ENCODE measurements around the gene APOBEC4. TPM values are rescaled to one million over a fixed set of nuclear protein-coding genes. Genes with fewer than 3 reads are reported as not detected.

APOBEC4 gene
- total RNA-seq, 1 experiment from 2014 or later, result not detected

DNA sequence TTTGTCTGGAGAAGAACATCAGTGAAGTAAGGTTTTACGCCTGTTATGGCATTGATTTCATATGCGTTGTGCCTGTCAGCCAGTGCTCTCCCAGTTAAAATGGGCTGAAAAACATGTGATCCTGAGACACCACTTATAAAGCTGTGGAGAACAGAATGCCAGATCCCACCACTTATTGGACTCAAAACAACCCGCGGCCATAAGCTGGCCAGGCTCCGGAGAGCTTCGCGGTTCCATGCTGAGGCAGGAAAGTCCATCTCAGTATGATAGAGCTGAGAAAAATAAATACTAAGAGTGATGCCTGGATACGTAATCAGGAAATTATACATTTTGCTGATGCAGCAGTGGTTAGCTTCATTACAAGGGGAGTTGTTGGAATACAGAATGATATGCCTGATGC is 5.1 kb downstream of the APOBEC4 start:
- in situ Hi-C loops (cut with HindIII; ENCODE audit: low pct_unique_long_range_greater_than_20kb, low sequenced_read_pairs), result no loop called here
- no peaks in the 10 kb centered on the region for H3K4me1 ChIP-seq (ENCODE audit: control insufficient read depth, insufficient read depth, low read length)
- no peak overlapping the region for H3K27ac ChIP-seq (ENCODE audit: low read length)
- CTCF ChIA-PET, result interaction anchor here (0.8 kb wide), 1 partner anchor 268 kb away, joined by 3 read pairs; no protein-coding TSS in a partner anchor
- POLR2A ChIA-PET, result no interaction called here
- no peak for DNase-seq (ENCODE audit: low read depth, low spot score)
- TF ChIP-seq POLR2AphosphoS5 (IDR thresholded peaks at IDR 0.05; ENCODE audit: low read depth, low read length) (no peak), TCF7L2 (IDR thresholded peaks at IDR 0.05; ENCODE audit: low read depth, low read length) (no peak), SIN3A (IDR thresholded peaks at IDR 0.05; ENCODE audit: borderline replicate concordance, insufficient read depth, low read depth, low read length) (no peak)
- TF ChIP-seq, protein P1, sequence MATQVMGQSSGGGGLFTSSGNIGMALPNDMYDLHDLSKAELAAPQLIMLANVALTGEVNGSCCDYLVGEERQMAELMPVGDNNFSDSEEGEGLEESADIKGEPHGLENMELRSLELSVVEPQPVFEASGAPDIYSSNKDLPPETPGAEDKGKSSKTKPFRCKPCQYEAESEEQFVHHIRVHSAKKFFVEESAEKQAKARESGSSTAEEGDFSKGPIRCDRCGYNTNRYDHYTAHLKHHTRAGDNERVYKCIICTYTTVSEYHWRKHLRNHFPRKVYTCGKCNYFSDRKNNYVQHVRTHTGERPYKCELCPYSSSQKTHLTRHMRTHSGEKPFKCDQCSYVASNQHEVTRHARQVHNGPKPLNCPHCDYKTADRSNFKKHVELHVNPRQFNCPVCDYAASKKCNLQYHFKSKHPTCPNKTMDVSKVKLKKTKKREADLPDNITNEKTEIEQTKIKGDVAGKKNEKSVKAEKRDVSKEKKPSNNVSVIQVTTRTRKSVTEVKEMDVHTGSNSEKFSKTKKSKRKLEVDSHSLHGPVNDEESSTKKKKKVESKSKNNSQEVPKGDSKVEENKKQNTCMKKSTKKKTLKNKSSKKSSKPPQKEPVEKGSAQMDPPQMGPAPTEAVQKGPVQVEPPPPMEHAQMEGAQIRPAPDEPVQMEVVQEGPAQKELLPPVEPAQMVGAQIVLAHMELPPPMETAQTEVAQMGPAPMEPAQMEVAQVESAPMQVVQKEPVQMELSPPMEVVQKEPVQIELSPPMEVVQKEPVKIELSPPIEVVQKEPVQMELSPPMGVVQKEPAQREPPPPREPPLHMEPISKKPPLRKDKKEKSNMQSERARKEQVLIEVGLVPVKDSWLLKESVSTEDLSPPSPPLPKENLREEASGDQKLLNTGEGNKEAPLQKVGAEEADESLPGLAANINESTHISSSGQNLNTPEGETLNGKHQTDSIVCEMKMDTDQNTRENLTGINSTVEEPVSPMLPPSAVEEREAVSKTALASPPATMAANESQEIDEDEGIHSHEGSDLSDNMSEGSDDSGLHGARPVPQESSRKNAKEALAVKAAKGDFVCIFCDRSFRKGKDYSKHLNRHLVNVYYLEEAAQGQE (IDR thresholded peaks at IDR 0.05; ENCODE audit: insufficient read depth in 1 of 2, low read depth in 2 of 2, low read length in 1 of 2), result no peak
- TF ChIP-seq, protein P2, sequence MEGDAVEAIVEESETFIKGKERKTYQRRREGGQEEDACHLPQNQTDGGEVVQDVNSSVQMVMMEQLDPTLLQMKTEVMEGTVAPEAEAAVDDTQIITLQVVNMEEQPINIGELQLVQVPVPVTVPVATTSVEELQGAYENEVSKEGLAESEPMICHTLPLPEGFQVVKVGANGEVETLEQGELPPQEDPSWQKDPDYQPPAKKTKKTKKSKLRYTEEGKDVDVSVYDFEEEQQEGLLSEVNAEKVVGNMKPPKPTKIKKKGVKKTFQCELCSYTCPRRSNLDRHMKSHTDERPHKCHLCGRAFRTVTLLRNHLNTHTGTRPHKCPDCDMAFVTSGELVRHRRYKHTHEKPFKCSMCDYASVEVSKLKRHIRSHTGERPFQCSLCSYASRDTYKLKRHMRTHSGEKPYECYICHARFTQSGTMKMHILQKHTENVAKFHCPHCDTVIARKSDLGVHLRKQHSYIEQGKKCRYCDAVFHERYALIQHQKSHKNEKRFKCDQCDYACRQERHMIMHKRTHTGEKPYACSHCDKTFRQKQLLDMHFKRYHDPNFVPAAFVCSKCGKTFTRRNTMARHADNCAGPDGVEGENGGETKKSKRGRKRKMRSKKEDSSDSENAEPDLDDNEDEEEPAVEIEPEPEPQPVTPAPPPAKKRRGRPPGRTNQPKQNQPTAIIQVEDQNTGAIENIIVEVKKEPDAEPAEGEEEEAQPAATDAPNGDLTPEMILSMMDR (IDR thresholded peaks at IDR 0.05), result no peak
- peaks cover 3% of the 10 kb centered on the region; the same call in 1 of the 2 replicates for H3K27me3 ChIP-seq (ENCODE audit: control insufficient read depth, insufficient read depth, low read length)
- no peaks in the 10 kb centered on the region for H3K9me3 ChIP-seq (ENCODE audit: control insufficient read depth, insufficient read depth, low read depth, low read length)
- intact Hi-C loops (cut with micrococcal nuclease; ENCODE audit: unreplicated experiment), result no loop called here
- H3K36me3 ChIP-seq (ENCODE audit: control insufficient read depth, insufficient read depth, low read length), result no peaks in the 10 kb centered on the region
- no peak overlapping the region for H3K4me3 ChIP-seq (ENCODE audit: low read depth in 2 of 2, low read length in 2 of 2)
- BruUV-seq (replicated peaks), result no TSS peak
- ATAC-seq, result no peak

DNA sequence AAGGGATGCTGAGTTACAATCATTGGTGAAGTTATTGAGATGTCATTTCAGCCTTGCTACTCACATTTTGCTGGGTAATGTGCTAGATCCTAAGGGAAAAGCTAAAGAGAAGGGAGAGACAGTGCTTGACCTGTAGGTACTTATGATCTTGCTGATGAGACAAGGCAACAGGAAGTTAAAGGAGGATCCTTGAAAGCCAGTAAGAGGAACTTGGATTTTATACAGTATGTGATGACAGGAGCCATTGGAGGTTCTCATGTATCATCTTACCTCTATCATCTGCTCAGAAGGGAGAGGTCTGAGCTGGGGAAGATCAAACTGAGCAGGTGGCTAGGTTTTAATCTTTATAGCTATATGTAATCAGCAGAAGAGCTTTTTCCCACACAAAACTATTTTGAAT is 6.3 kb downstream of the APOBEC4 start:
- H3K27ac ChIP-seq (ENCODE audit: low read length), result no peak overlapping the region
- no peaks in the 10 kb centered on the region for H3K9me3 ChIP-seq (ENCODE audit: control insufficient read depth, insufficient read depth, low read depth, low read length)
- POLR2A ChIA-PET, result no interaction called here
- intact Hi-C loops (cut with micrococcal nuclease; ENCODE audit: unreplicated experiment) (no loop called here), in situ Hi-C loops (cut with HindIII; ENCODE audit: low pct_unique_long_range_greater_than_20kb, low sequenced_read_pairs) (no loop called here)
- no peak overlapping the region for H3K4me3 ChIP-seq (ENCODE audit: low read depth in 2 of 2, low read length in 2 of 2)
- ATAC-seq (no peak), DNase-seq (ENCODE audit: low read depth, low spot score) (no peak)
- no peaks in the 10 kb centered on the region for H3K36me3 ChIP-seq (ENCODE audit: control insufficient read depth, insufficient read depth, low read length)
- CTCF ChIA-PET, result no interaction called here
- no TSS peak for BruUV-seq (replicated peaks)
- TF ChIP-seq POLR2AphosphoS5 (IDR thresholded peaks at IDR 0.05; ENCODE audit: low read depth, low read length) (no peak), TCF7L2 (IDR thresholded peaks at IDR 0.05; ENCODE audit: low read depth, low read length) (no peak), SIN3A (IDR thresholded peaks at IDR 0.05; ENCODE audit: borderline replicate concordance, insufficient read depth, low read depth, low read length) (no peak)
- TF ChIP-seq, protein P1 (IDR thresholded peaks at IDR 0.05; ENCODE audit: insufficient read depth in 1 of 2, low read depth in 2 of 2, low read length in 1 of 2), result no peak
- TF ChIP-seq, protein P2 (IDR thresholded peaks at IDR 0.05), result no peak
- H3K4me1 ChIP-seq (ENCODE audit: control insufficient read depth, insufficient read depth, low read length), result no peaks in the 10 kb centered on the region
- H3K27me3 ChIP-seq (ENCODE audit: control insufficient read depth, insufficient read depth, low read length), result peaks cover 3% of the 10 kb centered on the region; the same call in 1 of the 2 replicates

Measured in Panc1 (cell line).